BLaER1 treated with 17β-estradiol and CSF1 and Interleukin-3, amounts not matched to agents 10 nM and 100 nM (cell line): ENCODE results near the gene RANBP9.

Experiments used
- H3K27ac ChIP-seq, 11 experiments: shearing (Covaris generic); formaldehyde crosslinking; 2 replicates each; pipeline ENCODE4 v1.8.1; 2022
- H3K27me3 ChIP-seq, 11 experiments: shearing (Covaris generic); formaldehyde crosslinking; 2 replicates each; pipeline ENCODE4 v1.8.1; 2022
- H3K36me3 ChIP-seq, 11 experiments: shearing (Covaris generic); formaldehyde crosslinking; 2 replicates each; pipeline ENCODE4 v1.8.1; 2022
- H3K4me1 ChIP-seq, 10 experiments: shearing (Covaris generic); formaldehyde crosslinking; 2 replicates each; pipeline ENCODE4 v1.8.1; 2022
- H3K4me2 ChIP-seq, 11 experiments: shearing (Covaris generic); formaldehyde crosslinking; 2 replicates each; pipeline ENCODE4 v1.8.1; 2022
- H3K4me3 ChIP-seq, 10 experiments: shearing (Covaris generic); formaldehyde crosslinking; 2 replicates each; pipeline ENCODE4 v1.8.1; 2022
- H3K9ac ChIP-seq, 11 experiments: shearing (Covaris generic); formaldehyde crosslinking; 2 replicates each; pipeline ENCODE4 v1.8.1; 2022
- H3K9me3 ChIP-seq, 11 experiments: shearing (Covaris generic); formaldehyde crosslinking; replicated peaks in 1 of 11; 2 replicates each; pipeline ENCODE4 v1.8.1; 2022
- H4K20me1 ChIP-seq, 11 experiments: shearing (Covaris generic); formaldehyde crosslinking; 2 replicates each; pipeline ENCODE4 v1.8.1; 2022
- Cebpa-rat ChIP-seq, 11 experiments: shearing (Covaris generic); IDR thresholded peaks; 2 replicates each; pipeline ENCODE4 v1.8.1; 2022

Gene RANBP9

DNA sequence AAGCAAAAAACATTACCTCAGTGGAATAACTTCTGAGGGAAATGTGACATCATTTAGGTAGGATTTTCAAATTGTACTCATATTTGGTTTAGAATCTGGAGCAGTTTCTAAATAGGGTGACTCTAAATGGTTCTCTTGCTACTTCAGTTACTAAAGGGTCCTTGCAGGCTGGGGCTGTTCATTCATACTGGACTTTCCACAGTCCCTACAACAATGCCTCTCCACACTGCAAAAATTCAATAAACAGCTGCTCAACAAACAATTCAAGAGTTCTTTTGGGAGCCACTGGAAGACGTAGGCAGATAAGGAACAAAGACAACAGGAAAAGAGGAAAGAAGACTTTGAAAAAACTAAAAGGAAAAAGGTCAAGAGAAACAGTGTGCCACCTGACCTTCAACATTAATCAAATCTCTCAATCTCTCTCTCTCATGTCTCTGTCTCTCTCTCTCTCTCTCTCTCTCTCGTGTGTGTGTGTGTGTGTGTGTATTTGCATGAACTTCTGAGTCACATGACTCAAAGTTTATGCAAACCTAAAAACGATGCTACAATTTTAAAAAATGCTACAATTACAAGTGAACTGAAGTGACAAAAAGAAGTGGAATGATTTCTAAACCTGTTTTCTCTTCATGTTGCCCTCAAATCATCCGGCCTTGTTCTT is 82.0 kb downstream of the RANBP9 start:
- H3K4me3 ChIP-seq = no peak overlapping the region
- H3K4me1 ChIP-seq = peaks cover 0 to 24% (median 0%) of the 10 kb centered on the region in 10 experiments; a peak in 5 of 20 replicates
- H3K27me3 ChIP-seq = no peaks in the 10 kb centered on the region
- H3K4me2 ChIP-seq = no peak overlapping the region
- H4K20me1 ChIP-seq = peaks cover 2 to 71% (median 11%) of the 10 kb centered on the region in 11 experiments; a peak in 14 of 22 replicates
- peaks cover 93 to 100% (median 99%) of the 10 kb centered on the region in 11 experiments for H3K36me3 ChIP-seq
- no peak for TF ChIP-seq Cebpa-rat (IDR thresholded peaks at IDR 0.05)
- no peak overlapping the region for H3K27ac ChIP-seq
- H3K9me3 ChIP-seq = no peaks in the 10 kb centered on the region
- no peak overlapping the region for H3K9ac ChIP-seq

DNA sequence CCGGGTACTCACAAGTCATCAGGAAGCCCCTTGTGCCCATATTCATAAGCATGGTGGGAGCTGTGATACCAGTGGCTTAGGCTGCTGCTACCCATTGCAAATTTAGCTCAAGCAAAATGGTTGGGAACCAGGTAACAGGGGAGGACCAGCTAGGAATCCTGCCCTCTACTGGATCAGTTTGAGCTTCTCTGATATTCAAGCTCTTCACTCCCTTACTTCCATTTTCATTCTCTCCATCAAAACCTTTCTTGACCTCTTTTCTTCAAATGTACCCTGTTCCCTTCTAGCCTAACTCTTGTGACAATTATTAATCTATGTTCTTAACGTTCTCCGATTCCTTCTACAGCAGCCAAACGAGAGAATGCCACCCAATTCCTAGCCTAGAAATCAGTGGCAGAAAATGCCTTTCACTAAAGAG is 86.8 kb downstream of the RANBP9 start:
- Histone ChIP-seq H4K20me1 (peaks cover 18 to 97% (median 46%) of the 10 kb centered on the region in 11 experiments; a peak in 18 of 22 replicates), H3K27me3 (no peaks in the 10 kb centered on the region), H3K4me3 (no peak overlapping the region), H3K36me3 (peaks cover 97 to 100% (median 99%) of the 10 kb centered on the region in 11 experiments), H3K4me1 (peaks cover 0 to 15% (median 0%) of the 10 kb centered on the region in 10 experiments; a peak in 4 of 20 replicates), H3K9ac (no peak overlapping the region), H3K27ac (no peak overlapping the region), H3K9me3 (no peaks in the 10 kb centered on the region), H3K4me2 (no peak overlapping the region)
- no peak for TF ChIP-seq Cebpa-rat (IDR thresholded peaks at IDR 0.05)

DNA sequence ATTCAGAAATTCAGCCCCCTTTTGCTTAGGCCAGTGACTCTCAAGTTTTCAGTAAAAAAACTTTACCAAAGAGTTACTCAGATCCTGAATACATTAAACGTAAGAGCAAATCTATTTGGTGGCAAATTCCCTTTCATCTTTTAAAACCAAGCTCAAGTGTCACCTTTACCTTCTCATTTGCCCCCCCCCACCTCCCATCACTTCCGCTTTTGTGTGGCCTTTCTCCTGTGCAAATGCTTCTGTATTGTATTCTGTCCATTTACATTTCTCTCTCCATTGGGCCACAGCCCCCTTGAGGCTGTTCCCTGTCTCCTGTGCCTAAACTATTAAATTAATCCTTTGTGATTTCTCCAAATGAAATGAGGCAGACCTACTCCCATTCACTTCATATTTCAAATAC is 94.6 kb downstream of the RANBP9 start:
- peak overlapping the region in 9 of 11 experiments; percentile 89 to 99 (median 95); a peak in 14 of 22 replicates for H3K9ac ChIP-seq
- H3K4me1 ChIP-seq = peaks cover 31 to 43% (median 37%) of the 10 kb centered on the region in 10 experiments
- no peaks in the 10 kb centered on the region for H3K9me3 ChIP-seq
- no peak for TF ChIP-seq Cebpa-rat (IDR thresholded peaks at IDR 0.05)
- H4K20me1 ChIP-seq = peaks cover 40 to 68% (median 55%) of the 10 kb centered on the region in 11 experiments; a peak in 20 of 22 replicates
- H3K36me3 ChIP-seq = peaks cover 52 to 62% (median 58%) of the 10 kb centered on the region in 11 experiments
- H3K4me3 ChIP-seq = peak overlapping the region; percentile 70 to 96 (median 88); a peak in 16 of 20 replicates
- peak overlapping the region; percentile 83 to 94 (median 88) for H3K4me2 ChIP-seq
- no peaks in the 10 kb centered on the region for H3K27me3 ChIP-seq
- no peak overlapping the region for H3K27ac ChIP-seq

DNA sequence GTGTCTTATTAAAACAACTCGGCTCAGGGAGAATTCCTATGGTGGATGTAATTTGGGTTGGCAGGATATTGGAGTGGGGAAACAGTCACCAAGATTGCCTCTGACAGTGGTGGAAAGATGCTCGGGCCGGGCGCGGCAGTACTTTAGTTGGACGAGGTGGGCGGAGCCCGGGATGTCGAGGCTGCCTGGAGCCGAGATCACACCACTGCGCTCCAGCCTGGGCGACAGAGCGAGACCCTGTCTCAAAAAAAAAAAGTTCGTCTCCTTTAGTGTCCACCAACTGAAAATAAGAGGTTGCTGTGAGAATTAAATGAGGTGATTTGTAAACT is 95.9 kb downstream of the RANBP9 start:
- Histone ChIP-seq H3K27me3 (no peaks in the 10 kb centered on the region), H3K36me3 (peaks cover 39 to 49% (median 45%) of the 10 kb centered on the region in 11 experiments), H3K27ac (peak overlapping the region; percentile 76 to 99 (median 95)), H3K4me1 (peaks cover 39 to 52% (median 44%) of the 10 kb centered on the region in 10 experiments), H3K4me3 (peak overlapping the region; percentile 70 to 96 (median 88)), H3K9ac (peak overlapping the region; percentile 89 to 99 (median 95)), H3K4me2 (peak overlapping the region; percentile 83 to 94 (median 88)), H4K20me1 (peaks cover 32 to 55% (median 45%) of the 10 kb centered on the region in 11 experiments; a peak in 20 of 22 replicates), H3K9me3 (no peaks in the 10 kb centered on the region)
- no peak for TF ChIP-seq Cebpa-rat (IDR thresholded peaks at IDR 0.05)

DNA sequence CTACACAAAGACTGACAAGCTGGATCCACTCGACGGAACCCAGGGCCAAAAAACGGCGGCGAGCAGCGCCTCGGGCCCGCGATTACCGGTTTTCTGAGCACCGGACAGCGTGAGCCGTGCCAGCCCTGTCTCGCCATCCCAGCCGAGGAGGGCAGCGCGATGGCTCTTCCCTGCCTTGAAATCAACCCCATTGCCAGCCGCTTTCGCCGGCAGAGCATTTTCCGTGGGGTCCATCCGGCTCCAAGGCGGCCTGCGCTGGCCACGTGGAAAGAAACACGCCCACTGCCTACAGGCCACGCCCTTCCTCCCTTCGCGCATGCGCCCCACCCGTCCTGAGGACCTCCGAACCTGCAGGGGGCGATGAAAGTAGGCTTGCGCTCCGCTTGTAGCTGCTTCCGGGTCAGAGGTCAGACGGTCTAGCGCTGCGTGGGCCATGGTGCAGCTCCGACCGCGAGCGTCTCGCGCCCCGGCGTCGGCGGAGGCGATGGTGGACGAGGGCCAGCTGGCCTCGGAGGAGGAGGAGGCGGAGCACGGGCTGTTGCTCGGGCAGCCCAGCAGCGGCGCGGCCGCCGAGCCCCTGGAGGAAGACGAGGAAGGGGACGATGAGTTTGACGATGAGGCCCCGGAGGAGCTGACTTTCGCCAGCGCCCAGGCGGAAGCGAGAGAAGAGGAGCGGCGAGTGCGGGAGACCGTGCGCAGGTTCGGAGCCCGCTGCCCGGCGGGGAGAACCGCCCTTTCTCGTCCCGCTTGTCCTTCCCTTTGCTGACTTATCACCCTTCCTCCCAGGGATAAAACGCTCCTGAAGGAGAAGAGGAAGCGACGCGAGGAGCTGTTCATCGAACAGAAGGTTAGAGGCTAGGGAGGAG is 96.5 kb downstream of the RANBP9 start, which contains the start of gene NOL7:
Gene NOL7, plus strand, starts transcription at position 410 of the 866 bp plus-strand sequence. Its CDS starts 24 bp downstream, at position 434.
- H4K20me1 ChIP-seq = peaks cover 31 to 49% (median 42%) of the 10 kb centered on the region in 11 experiments; a peak in 20 of 22 replicates
- H3K36me3 ChIP-seq = peaks cover 34 to 43% (median 39%) of the 10 kb centered on the region in 11 experiments
- peak within 1 kb of the TSS; percentile 89 to 99 (median 95) for H3K9ac ChIP-seq
- peak within 1 kb of the TSS; percentile 82 to 99 (median 95) for H3K27ac ChIP-seq
- H3K4me3 ChIP-seq = peak within 1 kb of the TSS; percentile 70 to 96 (median 88)
- no peak for TF ChIP-seq Cebpa-rat (IDR thresholded peaks at IDR 0.05)
- no peaks in the 10 kb centered on the region for H3K27me3 ChIP-seq
- peak within 1 kb of the TSS; percentile 85 to 97 (median 91) for H3K4me2 ChIP-seq
- no peaks in the 10 kb centered on the region for H3K9me3 ChIP-seq
- H3K4me1 ChIP-seq = peaks cover 40 to 58% (median 46%) of the 10 kb centered on the region in 10 experiments

DNA sequence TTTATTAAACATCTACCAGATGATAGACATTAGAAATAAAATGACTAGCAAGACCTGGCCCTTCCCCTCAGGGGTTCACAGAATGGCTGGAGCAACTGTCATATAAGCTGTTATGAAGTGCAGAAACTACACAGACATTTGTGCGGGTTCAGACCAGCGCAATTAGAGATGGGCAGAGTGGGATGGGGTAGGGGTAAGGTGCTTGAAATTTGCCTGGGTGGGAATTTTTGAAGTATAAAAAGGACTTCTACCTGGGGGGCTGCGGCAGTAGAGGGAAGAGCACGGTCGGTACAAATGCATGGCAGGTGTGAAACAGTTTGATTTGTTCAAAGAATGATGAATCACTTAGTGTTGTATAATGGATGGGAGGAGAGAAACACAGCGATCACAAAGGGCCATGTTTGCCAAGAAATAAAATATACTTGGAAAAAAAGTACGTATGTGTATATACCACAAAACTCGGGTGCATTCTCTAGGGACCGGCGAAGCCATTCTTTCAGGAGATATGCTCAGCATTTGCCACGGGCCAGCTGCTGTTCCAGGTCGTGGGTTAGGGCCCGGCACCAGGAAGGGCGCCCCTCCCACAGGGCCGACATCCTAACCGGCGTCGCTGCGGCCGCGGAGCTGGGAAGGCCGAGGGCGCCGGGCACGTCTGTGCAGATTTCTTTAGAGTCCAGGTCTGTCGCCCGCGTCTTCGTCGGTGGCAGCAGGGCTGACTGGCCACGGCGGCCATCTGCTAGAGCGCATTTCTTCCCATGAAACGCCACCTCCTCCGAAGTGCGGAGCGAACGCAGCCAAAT is 97.3 kb downstream of the RANBP9 start:
- Histone ChIP-seq H3K4me2 (peak overlapping the region; percentile 76 to 97 (median 88)), H3K27ac (peak overlapping the region; percentile 82 to 99 (median 95)), H3K36me3 (peaks cover 26 to 35% (median 30%) of the 10 kb centered on the region in 11 experiments), H3K4me1 (peaks cover 40 to 59% (median 47%) of the 10 kb centered on the region in 10 experiments), H4K20me1 (peaks cover 24 to 40% (median 34%) of the 10 kb centered on the region in 11 experiments; a peak in 20 of 22 replicates), H3K4me3 (peak overlapping the region; percentile 70 to 96 (median 88)), H3K27me3 (no peaks in the 10 kb centered on the region), H3K9me3 (no peaks in the 10 kb centered on the region), H3K9ac (peak overlapping the region; percentile 89 to 99 (median 95))
- no peak for TF ChIP-seq Cebpa-rat (IDR thresholded peaks at IDR 0.05)

DNA sequence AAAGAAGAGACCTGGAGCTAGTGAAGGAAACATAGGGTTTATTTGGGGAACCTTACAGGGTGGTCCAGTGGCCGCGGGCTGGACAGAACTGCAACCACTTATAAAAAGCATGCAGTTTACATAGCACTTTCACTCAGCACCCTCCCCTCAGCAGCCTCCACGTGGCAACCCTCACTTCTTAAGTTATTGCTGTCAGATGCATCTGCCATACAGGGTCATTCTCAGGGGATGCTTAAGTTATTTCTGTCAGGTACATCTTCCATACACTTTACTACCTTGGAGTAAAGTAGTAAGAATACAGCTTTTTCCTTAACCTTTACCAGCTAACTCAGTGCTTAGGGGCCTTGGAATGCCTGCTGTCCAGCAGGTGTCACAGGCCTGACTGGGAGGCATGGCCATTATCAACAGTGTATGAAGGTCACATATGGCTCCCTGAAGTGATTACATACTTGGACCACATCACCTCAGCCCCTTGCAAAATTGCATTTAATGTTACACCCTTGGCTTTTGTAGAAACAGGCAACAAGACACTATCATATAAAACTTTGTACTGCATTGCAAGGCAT is 98.5 kb downstream of the RANBP9 start:
- peaks cover 15 to 24% (median 18%) of the 10 kb centered on the region in 11 experiments for H3K36me3 ChIP-seq
- H3K27me3 ChIP-seq = no peaks in the 10 kb centered on the region
- H3K27ac ChIP-seq = no peak overlapping the region; a peak in 1 of 22 replicates
- H3K4me3 ChIP-seq = no peak overlapping the region
- no peak for TF ChIP-seq Cebpa-rat (IDR thresholded peaks at IDR 0.05)
- H3K9me3 ChIP-seq = no peaks in the 10 kb centered on the region
- peak overlapping the region; percentile 2 to 97 (median 86); a peak in 19 of 22 replicates for H3K4me2 ChIP-seq
- peaks cover 40 to 59% (median 47%) of the 10 kb centered on the region in 10 experiments for H3K4me1 ChIP-seq
- peak overlapping the region in 2 of 11 experiments; percentile 95 to 99; a peak in 1 of 22 replicates for H3K9ac ChIP-seq
- H4K20me1 ChIP-seq = peaks cover 20 to 29% (median 25%) of the 10 kb centered on the region in 11 experiments; a peak in 20 of 22 replicates
